HG02571 (cell line): ENCODE results near the gene CDH8.
"Not testable (repeated sequence)": the region's sequence is repeated elsewhere in the genome, so short reads cannot be mapped to it uniquely, and the experiment has no call there.

ENCODE experiments used
- ATAC-seq: cut with Tn5 transposase; IDR thresholded peaks from one replicate; pipeline ENCODE4 v1.9.1; 2021; ENCODE audit warnings: mild to moderate bottlenecking, moderate library complexity; ENCODE audit not compliant: unreplicated experiment

CDH8 gene

DNA sequence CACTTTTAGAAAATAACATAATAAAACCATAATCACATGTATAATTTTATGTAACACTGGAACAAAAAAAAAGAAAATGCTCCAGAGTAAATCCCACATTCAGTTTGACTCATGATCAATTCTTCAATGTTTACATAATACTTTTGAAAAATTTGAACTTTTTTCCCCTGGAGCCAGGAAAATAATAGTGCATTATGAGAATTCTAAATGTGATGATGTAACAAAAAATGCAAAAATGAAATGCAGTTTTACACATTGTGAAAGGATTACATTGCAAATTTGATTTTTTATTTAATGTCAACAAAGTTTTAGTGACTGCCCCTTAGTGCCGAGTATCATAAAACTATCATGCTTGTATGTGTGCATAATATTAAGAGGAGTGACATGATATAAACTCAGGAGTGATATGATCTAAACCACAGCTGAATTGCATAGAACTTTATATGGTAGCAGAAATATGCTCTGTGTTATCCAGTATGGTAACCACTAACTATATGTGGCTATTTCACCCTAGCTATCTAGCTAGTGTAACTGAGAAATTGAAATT, 238.2 kb downstream of the CDH8 start:
- ATAC-seq, result no peak

DNA sequence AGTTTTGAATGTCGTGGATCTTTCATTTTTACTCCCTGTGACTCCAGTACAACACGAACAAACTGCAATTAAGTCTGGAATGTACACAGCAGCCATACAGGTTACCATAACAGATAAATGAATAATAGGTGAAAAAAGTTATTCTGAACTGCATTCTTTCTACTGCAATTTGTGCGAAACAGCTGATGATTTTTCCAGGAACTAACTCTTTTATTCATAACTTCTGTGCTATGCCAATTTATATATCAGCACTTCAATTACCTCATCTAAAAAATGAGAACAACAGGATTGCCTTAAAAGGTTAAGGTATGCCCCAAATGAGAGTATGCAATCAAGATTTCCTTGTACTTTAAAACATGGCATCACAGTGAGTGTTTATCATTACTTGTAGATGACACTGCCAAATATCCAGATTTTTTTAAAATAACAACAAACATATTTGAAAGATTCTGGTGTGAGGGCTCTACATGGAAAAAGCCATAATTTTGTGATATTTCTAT, 238.9 kb downstream of the CDH8 start:
- ATAC-seq, result no peak

DNA sequence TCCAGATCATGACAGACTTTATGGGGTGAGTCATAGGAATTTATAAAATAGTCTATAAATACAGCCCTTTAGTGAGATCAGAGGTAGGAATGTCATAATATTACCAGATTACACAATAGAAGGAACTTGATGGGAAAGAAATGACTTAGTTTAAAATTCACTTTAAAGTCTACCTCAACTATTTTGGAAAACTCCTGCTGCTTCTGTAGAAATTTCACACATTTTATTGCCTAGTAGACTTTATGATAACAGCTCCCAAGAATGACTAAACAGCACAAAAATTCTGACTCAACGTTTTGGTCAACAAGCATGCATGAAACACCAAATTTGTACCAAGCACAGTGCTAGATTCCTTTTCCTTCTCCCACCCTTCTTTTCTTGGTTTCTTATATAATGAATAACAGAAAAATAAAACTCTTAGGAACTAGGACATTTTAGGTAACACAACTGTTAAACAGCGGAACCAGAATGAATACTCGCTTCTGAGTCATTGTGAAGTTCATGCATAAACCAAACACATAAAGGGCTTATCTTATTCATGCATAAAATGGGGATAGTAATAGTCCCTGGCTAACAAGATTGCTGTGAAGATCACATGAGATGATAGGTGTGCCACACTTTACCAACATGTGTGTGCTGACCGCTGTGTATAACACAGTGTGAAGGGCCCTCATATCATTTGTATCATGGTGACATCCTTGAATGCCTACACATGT, 243.9 kb downstream of the CDH8 start:
- ATAC-seq, result no peak

DNA sequence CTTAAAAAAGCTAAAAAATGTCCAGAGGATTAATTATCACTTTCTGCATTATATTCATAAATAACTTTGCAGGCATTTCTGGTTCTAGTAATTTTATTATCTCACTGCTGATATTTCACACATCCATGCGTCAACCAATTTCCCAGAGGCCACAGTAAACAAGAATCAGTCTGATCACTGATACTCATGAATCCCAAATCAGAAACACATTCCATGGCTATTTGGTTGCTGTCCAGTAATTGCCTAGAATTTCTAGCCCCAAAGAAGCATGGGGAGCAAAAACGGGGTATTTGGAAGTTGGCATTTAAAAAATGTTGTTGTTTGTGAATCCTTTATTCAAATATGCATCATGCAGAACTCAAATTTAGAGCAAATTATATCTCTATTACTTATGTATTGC, 244.8 kb downstream of the CDH8 start:
- ATAC-seq, result no peak

DNA sequence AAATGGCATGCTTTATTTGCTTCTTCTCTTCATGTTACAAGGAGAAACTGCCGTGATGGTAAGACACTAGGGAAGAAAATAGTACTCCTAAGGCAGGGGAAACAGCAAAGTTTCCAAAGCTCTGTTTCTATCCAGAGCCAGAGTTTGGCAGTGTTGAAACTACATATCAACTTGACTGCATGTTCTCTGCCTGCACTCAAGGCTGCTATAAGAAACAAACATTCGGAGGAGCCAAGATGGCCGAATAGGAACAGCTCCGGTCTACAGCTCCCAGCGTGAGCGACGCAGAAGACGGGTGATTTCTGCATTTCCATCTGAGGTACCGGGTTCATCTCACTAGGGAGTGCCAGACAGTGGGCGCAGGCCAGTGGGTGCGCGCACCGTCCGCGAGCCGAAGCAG, 254.4 kb downstream of the CDH8 start:
- not testable (repeated sequence) for ATAC-seq

DNA sequence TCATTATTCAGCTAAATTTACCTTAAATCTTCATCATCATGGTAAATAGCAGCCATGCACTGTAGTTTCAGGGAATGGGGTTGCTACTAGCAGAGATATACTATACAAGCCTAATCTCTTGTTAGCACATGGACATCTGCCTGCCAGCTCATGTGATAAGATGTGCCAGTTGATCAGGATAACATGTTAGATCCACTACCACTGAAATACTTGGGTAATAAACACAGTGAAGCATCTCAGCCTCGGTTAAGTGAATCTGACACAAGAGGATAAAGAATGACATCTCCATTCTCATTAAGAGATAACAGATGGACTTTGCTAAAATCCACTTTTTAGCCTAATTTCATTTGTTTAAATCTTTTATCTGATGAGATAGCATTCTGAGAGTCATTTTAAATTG, 256.1 kb downstream of the CDH8 start:
- no peak for ATAC-seq

DNA sequence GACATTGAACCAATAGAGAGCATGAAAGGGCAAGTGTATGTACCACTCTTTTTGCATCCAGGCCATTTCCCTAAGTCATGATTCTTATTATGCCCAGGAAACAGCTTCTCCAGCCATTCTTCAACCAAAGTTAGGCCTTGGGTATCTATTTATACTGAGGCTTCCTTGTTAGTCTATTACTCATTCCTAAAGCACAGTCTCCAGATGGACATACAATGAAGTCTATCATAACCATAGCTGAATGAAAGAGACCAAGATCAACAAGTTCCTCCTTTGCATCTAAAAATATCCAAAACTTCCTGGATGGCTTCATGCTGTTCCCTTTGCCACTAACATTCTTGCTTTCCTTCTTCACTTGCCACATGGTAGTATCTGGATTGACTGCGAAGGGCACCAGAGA, 265.9 kb downstream of the CDH8 start:
- no peak for ATAC-seq

DNA sequence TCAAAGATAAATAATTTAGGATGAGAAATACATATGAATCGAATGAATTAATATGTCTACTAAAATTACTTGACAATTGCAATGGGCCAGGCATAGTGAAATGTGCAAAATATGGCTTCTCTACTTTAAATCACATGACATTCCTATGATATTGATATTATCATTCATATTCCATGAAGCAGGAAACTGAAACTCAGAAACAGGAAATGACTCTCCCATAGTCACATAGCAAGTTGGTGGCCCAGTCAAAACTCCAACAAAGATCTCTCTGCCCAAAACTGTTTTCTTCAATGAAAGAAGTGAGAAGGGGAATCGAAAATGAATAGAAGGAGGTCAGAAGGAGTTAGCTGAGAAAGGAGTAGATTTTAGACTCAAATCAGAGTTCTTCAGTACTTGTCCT, 272.2 kb downstream of the CDH8 start:
- no peak for ATAC-seq

DNA sequence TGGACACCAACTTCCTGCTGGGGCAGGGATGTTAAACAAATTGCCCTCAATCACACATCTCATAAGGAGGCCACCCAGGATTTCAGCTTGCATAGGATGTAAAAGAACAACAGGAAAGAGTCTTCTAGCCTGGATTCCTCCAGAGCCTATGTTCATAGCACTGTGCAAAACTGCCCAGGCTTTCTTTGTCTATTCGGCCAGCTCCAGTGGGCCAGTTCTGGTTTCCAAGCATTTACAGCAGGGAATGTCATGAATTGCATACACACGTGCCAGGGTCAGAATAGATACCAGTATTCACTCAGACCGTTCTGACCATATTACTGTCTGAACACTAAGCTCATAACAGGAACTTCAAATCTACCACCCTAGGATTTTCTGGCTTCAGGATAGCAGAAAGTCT, 273.2 kb downstream of the CDH8 start:
- no peak for ATAC-seq

DNA sequence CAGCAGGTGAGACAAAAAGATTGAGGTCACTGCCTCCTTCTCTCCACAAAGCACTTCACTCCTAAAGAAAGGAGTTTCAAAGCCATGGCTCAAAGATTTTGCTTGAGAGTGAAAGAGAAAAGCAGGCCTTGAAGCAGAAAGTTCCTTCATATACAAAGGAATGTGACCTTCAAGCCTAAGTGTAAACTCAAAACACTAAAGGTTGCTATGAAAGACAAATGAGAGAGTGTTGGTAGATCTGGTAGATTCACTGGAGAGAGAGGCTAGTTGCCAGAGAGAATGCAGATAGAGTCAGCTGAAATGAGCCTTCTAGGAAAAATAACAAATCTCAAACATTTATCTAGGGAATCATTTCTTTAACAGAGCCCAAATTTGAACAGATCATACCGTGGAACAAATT, 305.2 kb downstream of the CDH8 start:
- ATAC-seq, result no peak

DNA sequence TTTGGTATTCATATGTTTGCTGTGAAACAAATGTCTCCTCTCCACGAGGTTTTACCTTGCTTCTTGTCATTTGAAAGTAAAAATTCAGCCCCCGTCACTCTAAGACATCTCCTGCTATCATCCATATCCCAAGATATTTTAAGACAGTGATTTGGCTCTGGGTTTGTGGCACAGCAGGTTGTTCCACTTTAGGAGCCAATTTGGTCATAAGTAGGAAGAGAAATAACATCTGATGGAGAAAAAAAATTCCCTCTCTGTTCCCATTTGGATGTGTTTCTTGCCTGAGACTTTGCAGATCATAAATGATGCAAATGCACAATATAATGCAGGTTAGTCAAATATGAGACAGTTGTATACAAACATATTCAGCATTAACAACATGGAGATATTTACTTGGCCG, 309.5 kb downstream of the CDH8 start:
- ATAC-seq, result no peak

DNA sequence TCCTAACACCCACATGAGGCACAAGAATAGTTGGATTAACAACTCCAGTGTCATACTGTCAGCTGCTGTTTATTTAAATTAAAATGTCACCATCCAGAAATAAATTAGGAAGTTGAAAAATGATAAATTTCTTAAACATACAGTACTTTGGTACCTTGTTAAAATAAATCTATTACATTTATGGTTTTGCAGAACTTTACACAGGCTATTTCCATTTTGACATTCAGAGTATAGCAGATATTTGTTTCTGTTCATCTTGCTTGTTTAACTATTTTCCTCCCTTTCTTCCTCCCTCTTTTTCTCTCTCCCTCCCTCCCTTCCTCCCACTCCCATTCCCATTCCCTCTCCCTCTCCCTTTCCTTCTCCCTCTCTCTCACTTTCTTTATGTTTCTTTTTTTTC, 310.1 kb downstream of the CDH8 start:
- ATAC-seq, result no peak

DNA sequence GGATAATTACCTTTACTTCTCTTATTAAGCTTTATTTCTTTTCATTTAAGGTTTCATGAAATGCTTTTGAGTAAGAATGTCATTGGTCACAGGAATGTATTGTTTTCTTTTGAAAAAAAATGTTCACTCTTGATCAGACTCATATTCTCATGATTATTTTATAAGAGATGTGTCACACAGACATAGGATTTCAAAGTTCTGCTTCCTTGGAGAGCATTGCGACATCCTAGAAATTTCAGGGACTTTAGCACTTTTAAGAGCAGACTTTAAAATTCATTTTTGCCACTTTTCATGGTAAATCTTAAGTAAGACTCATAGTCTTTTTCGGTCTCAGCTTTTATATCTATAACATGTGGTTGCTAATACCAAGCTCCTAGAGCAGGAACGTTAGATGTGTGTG, 314.7 kb downstream of the CDH8 start:
- no peak for ATAC-seq

DNA sequence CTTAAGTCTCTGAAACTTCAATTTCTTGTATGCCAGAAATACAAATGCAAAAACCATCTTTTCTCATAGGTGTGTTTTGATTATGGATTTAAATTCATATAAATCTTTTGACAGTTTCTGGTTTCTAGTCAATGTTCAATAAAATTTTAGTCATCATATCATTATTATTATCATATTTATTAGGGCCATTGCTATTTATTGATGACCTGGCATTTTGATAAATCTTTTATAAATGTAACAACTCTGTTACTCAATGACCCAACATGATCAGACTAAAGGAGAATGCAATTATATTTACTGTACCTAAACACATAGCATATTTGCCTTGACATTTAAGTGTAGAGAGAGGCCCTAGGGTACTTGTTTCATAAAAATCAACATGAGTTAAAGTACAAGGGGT, 320.8 kb downstream of the CDH8 start:
- no peak for ATAC-seq

DNA sequence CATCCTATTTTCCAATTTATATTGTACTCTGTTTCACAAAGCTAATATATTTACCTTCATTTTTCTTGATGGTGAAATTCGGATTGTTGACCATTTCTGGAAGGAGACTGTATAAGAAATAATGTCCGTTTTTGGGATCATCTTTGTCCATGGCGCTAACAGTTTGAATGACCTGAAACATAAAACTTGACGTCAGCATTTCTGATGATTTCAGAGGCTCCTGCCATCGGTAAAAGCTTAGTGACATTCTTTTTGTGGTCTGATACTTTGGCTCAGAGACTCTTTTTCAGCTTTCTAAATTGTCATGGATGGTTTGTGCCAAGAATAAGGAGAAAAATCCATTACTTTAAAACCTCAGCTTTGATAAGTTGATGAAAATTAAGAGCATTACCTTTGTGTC, 322.5 kb downstream of the CDH8 start:
- no peak for ATAC-seq

DNA sequence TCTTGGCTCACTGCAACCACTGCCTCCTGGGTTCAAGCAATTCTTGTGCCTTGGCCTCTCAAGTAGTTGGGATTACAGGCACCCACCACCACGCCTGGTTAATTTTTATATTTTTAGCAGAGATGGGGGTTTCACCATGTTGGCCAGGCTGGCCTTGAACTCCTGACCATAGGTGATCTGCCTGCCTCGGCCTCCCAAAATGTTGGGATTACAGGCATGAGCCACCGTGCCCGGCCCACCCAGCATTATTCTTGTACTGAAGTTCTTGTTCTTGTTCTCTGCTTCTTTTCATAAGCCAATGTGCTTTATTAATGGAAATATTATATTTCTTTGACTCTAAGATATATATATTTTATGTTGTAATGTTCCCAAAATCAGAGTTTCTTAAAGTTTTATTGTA, 336.6 kb downstream of the CDH8 start:
- ATAC-seq, result not testable (repeated sequence)

DNA sequence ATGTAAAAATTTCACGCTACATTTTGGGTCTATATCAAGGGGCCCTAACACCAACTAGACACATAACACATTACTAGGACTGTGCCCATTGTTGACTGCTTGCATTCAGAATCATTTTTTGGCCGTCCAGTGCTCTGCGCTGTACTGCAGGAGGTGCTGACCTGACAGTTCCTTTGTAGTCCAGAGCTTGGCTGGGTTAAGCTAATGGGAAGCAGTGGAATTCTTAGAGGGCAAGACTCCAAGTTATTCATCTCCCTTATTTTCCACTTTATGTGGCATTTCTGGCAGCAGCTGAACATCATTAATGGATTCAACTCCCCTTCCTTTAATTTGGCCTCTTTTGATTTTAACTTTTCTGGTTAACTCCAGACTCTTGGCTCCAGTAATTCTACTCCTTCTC, 351.7 kb downstream of the CDH8 start:
- ATAC-seq, result no peak

DNA sequence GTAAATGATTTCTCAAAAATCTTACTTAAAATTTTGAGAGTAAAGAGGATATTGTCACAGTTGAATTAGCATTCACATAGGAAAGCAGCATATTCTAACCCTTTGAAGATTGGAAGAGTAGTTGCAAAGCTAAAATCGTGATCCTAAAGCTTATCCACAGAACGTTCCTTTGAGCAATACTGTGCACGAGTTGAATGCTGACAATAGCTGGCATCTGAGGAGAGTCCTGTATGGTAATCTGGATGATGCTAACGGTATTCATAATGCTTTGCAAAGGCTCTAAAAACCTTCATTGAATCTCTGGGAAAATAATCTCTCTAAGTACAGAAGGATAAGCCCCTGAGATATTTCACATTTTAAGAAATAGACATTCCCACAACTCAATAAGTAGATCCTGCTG, 354.6 kb downstream of the CDH8 start:
- ATAC-seq, result no peak

DNA sequence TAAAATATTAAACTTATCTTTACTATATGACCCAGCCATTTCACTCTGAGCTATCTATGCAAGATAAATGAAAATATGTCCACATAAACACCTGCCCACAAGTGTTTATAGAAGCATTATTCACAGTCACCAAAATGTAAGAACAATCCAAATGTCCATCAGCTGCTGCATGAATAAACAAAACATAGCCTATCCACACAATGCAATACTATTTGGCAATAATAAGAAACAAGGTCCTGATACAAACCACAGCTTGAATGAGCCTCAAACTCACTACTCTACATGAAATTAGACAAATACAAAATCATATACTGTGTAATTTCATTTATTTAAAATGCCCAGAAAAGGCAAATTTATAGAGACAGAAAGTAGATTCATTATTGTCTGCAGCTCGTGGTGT, 355.1 kb downstream of the CDH8 start:
- no peak for ATAC-seq

DNA sequence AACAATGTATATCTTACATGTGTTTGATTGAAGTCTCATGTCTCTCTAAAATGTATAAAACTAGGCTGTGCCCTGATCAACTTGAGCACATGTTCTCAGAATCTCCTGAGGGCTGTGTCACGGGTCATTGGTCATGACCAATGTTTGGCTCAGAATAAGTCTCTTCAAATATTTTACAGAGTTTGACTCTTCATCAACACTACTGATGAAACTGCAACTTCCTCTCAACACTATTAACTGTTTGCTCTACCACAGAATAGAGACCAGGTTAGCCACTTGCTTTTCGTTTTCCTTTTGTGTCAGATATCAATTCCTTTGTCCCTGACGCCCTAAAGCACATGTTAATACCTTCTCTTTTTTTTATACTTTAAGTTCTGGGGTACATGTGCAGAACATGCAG, 358.1 kb downstream of the CDH8 start:
- no peak for ATAC-seq

DNA sequence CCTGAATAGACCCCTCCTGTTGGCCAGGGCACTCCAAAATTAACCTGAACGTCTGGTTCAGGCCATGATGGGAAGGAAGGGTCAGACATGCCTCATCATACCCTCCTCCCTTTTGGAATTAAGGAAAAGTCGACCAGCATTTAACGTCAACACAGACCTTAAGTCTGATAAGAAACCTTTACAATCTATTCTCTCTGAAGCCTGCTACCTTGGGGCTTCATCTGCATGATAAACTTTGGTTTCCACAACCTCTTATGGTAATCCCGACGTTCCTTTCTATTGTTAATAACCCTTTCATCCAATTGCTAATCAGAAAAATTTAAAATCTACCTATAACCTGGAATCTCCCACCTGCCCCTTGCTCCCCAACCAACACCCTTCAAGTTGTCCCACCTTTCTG, 358.5 kb downstream of the CDH8 start:
- no peak for ATAC-seq

DNA sequence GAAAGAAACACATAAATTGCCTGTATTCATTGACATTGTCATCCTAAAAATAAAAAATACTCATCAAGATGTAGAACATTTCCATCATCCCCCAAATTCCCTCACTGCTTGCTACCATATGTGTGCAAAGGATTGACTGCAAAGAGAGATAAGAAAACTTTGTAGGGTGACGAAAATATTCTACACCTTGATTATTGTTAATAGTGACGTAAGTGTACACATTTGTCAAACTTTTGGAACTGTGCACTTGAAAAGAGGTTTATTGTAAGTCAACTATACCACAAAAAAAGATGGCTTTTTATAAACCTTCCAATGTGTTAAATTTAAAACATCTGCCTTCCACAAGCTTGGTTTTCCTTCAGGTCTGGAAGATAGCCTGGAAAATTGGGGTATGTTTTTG, 359.5 kb downstream of the CDH8 start:
- ATAC-seq, result no peak

DNA sequence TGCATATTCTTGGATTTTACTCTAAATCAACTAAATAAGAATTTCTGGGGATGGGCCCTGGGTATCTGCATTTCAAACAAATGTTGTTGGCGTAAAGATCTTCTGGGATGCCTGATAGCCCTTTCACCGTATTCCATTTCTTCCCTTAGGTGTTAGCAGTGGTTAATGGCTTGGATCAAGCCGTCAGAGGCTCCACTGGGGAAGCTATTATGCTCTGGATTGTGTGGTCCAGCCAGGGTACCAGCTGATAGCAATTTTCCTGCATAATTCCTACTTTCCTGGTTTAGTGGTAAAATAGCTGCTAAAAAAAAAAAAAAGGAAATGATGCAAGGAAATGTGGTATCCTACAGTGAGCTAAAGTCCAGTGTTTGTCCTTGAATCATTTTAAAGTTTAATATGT, 365.1 kb downstream of the CDH8 start:
- ATAC-seq, result no peak
